ENCODE results near the gene AOPEP.

Gene AOPEP

DNA sequence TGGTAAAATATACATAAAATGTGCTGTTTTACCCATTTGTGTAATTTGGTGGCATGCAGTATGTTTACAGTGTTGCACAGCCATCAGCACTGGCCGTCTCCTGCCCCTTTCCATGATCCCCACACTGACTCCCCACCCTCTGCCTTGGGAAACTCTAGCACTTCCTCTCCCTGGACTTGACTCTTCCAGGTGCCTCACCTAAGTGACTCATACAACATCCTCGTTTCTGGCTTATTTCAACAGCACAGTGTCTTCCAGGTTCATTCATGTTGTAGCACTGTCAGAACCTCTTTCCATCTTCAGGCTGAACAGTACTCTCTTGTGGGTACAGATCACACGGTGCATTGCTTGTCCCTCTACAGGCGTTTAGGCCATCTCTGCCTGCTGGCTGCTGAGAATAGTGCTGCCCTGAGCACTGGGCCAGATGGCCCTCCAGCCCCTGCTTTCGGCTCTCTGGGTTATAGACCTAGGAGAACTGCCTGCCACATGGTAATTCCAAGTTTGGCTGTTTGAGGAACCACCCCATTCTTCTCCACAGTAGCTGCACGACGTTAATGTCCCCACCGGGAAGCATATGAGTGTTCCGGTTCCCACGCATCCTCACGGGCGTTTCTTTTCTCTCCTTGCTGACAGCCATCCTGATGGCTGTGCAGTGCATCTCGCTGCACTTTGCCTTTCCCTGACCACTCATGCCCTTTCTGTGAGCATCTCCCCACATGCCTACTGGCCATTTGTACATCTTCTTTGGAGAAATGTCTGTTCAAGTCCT lies 379.2 kb downstream of the AOPEP start:
- DNase-seq, result no peak

DNA sequence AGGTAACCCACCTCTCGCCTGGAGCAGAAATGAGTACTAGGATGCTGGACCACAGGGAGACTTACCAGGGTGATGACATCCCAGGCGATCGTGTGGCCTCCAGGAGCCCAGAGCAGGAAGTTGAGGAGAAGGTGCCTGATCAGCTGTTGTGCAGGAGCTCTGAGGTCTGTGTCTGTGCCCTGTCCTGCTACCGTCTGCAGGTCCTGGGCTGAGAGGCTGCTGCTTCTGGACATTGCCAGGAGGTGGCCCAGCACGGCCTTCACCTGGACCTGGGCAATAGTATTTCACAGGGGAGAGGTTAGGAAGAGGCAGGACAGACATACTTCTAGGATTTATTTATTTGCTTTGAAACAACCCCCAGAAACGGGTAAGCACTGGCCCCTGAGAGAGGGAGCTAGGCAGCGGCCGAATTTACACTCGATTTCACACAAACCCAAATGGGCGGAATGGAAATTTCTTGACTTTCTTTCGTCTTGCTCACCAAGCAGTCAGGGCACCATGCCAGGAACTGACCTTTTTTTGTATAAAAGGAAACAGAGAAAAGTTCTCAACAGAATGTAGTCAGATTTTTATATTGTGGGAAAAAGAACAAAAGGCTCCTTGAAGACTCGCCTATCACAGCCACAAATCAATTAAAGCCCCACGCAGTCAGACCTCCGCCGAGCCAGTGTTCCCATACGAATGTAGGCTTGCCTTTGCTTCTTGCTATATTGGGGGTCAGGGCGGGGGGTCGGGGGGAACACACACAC lies 380.7 kb downstream of the AOPEP start:
- DNase-seq, result no peak

DNA sequence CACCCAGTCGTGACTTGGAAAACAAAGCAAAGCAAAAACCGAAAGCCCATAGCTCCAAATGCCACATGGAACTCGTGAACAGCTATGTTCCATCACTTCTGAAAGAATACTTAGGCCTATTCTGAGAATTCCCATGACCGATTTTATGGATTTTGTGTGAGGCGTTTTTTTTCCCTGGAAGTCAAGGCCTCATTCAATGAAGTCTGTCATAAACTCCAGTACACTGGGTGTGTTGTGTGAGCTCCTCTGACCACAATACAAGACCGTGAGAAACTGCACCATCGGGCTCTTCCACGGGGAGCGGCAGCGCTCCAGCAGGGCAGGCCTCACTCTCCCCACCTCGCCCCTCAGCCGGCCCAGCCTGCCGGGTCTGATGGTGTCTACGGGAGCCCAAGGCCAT lies 381.5 kb downstream of the AOPEP start:
- no peak for DNase-seq

DNA sequence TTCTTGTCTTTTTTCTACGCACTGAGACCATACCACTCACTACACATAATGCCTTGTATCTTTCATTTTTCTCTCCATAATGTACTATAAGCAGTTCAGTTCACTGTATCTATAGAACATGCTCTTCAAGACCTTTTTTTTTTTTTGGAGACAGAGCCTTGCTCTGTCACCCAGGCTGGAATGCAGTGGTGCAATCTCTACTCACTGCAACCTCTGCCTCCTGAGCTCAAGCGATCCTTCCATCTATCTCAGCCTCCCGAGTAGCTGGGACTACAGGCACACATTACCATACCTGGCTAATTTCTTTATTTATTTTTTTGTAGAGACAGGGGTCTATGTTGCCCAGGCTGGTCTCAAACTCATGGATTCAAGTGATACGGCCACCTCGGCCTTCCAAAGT lies 382.3 kb downstream of the AOPEP start:
- DNase-seq, result no peak

DNA sequence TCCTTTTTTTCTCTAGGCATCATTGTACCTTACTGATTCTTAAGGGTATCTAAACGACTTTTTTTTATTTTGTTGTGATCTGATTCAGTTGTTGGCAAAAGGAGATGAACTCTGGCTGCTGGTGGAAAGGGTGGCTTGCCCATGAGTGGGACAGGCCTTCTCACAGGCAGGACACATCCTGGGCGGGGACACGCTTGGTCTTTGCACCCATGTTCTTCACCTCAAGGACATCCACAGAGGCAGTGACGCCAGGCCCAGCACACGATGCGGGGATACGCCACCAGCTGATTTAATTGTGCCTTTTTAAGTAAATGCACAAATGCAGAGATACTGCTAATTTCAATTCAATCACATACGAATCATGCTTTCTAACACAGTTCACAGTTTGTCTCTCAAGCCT lies 383.0 kb downstream of the AOPEP start:
- DNase-seq, result no peak

DNA sequence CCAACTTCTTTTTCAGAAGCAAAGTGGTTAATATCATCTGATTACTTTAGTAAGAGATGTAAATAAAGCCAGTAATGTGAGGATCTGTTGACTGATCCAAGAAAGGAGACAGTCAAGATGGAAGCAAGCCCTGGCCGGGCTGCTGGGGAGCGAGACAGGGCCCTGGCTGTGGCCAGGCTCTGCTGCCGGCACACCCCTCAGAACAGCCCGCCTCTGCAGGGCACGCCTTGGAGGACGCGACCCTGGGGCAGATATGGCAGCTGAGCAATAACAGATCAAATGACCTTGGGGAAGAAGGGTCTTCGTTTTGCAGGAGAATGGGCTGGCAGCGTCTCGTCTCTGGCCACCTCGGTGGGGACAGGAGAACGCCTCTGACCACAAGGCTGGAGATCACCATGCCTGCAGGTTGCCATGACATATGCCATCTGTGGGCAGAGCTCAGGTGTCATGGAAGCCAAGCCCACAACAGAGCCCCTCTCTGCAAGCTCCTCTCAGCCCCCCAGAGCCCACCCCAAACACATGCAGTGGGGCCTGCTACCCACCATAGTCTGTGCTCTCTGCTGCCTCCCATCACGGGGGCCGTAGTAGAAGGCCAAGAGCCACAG lies 384.5 kb downstream of the AOPEP start:
- no peak for DNase-seq

DNA sequence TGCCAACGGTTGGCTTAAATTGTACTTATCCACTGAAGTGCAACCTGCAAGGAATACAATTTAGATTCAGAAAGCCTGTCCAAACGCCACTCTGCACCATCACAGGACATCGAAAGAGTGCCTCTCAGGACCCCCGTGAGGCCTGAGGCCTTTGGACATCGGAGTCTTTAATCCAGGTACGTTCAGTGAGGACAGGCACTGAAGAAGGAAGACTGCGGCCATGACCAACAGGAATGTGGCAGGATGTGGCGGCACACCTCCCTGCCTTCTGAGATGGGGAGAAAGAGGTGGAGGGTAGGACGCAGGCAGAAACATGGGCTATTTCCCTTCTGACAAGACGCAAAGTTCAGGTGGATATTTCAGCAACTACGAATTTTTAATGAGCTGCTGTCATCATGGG lies 385.2 kb downstream of the AOPEP start:
- no peak for DNase-seq

DNA sequence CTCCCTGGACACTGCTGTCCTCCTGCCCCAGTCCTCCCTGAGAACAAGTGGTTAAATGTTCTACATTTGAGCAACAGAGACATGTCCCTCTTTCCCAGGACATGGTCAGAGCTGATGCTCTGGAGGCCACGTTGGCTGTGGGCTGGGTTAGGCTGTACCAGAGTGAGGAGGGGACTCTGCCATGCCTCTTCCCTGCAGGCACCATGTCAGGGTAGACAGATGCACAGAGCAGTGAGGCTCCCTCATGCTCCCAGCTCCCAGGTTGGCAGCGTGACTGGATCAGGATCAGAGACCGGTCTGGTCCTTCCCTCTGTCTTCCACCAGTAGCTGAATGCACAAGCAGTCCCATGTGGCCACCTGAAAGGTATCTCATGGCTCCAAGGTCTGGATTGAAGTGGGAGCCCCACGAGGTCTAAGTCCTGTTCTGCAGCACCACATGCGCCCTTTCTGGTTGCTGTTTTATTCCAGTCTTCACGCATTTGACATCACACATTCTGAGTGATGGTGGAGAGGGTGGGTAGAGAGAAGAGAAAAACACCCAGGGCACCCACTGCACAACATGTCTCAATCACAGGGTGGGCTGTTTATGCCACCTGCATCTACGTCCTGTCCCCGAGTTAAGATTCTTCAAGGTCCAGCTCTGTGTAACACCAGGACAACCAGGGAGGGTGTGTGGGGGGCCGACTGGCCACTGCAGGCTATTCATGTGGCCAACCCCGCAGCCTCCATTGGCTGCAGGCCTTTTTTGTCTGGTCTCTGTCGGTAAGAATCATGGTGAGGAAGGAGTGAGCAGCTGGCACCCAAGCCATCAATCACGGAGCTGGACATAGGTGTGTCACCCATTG lies 386.2 kb downstream of the AOPEP start:
- no peak for DNase-seq

DNA sequence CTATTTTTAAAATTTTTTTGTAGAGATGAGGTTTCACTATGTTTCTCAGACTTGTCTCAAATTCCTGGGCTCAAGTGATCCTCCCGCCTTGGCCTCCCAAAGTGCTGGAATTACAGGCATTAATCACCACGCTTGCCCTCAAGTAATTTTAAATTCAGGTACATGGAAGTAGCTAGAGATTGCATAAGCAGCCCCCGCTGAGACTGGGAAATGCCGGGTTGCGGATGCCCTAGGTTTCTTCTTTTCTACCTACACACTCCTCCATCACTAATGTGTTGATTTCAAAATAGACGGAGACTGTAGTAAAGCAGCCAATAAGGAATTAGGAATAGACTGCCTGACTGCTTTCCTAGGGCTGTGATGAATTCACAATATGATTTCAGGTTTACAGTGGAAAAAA lies 388.6 kb downstream of the AOPEP start:
- no peak for DNase-seq

DNA sequence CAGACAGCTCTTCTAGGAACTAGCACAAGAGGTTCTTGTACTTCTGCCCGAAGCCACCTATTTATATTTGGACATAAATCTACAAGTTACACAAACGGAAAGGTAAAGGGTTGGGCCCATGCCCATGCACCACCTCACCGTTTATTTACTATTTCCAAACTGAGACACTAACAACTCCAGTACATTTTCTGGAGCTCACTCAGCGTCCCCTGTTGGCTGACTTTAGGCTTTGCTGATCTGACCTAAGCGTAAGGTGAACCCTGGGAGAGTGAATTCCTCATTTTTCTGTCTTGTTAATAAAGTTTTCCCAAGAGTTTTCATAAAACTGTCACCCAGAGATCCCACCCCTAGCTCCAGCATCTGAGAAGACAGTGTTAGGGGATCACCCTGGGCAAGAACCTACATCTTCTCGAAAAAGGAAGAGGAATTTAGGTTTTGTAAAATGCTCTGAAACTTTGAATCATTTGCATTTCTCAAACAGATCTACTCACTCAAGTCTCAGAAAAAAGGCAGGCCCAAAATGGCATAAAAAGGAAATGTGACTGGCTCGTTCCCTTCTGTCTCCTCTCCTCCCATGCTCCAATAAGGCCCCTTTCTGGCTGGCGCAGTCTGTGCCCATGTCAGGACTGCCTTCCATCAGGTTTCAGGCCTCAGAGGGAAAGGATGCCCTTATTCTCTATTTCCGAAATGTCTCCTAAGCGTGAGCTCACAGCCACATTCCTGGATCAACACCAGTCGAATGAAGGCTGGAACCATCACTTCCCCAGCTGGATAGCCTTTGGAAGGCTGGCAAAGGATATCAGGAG lies 389.7 kb downstream of the AOPEP start:
- no peak for DNase-seq

DNA sequence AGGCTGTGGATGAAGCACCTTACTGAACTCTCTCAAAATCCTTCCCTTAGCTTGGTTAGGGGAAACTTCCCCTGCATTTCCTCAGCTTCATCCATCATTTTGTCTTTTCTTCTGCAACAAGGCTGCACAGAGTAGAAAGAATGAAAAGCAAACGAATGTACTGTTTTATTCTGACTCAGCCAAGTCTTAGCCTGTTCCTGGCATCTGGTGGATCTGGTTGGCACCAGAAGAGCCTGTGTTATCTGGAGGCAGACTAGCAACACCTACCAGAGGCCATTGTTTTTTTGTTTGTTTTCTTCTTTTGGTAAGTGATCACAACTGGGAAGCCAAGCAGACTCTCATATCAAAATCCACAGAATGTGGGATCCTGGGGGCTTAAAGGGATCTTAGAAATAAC lies 390.3 kb downstream of the AOPEP start:
- DNase-seq, result no peak

DNA sequence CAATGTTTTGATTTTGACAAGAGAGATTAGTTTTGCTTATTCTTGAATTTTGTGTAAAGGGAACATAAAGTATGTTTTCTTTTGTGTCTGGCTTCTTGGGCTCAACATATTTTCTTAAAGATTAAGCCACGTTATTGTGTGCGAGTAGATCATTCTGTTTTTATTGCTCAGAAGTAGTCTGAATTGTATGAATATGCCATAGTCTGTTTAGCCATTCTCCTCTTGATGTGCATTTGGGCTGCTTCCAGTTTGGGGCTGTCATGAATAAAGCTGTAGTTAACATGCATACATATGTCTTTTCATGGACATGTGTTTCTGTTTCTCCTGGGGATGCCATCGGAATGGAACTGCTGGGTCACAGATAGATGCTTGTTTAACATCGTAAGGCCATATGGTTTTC lies 392.1 kb downstream of the AOPEP start:
- DNase-seq, result no peak

DNA sequence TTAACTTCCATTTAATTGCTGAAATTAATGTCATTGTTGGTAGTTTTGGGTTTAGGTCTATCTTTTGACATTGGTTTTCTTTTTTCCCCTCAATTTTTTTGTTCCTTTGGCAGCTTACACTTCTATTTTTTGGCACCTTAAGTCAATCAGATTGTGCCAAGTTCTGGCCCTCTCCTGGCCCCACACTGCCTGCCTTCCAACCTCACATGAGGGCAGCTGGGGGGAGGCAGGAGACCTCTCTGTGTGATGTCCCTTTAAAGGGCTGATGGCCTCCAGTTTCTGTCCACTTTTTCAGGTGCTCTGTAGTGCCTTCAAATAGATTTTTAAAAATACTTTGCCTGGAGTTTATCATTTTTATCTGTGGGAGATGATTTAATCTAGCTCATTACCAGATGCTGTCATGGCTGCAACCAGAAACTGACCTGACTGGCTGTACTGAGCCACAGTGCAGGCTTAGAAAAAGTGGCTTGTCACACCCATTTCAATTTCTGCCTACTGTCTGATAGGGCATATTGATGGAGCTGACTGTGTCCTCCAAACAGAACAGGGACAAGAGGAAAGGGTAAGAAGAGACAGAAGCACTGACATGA lies 394.4 kb downstream of the AOPEP start:
- DNase-seq, result no peak

DNA sequence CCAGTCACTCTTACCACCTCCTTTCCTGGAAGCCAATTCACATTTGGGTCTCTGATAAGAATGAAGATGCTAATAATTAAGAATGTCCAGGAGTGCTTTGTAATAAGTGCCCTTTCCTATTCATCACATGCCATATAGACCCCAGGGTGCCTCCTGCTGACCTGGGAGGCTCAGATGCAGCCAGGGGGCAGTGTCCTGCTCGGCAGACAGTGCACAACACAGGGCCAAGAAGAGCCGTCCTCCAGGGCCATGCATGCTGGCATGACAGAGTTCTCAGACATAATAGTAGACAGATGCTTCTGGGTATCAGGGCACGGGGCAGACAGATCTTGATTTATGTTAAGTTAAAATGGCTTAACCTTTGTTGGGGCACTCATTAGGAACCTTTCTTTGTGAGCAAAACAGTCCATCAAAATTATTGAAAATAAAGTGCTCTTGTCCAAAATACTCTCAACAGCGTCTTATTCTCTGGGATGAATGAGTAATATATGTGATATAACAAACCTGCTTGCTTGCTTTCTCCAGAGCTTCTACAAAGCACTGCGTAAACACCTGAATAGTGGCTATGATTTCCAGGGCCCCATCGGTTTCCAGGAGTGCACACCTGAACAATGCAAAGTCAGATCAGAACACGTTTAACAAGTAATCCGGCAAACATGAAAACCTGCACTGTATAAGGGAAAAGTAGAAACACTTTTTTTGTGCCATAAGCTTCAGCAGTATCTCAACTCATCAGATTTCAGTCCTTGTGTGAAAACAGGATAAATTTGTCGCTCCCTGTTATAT lies 398.3 kb downstream of the AOPEP start:
- no peak for DNase-seq

DNA sequence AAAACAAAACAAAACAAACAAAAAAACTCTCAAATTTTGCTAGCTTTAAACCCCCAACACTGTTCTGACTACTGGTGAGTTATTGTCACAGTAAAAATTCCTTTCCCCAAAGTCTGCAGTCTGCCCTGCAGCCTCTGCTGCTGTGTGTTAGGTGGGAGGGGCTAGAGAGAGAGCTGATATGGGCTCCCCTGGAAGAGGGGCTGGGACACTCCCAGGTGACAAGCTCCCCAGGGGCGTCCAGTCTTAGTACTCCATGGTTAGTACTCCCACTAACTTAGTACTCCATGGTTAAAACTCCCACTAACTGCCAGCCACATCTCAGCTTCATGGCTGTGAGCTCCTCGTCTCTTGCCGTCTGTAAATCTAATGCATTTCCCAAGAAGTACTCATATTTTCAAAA lies 399.2 kb downstream of the AOPEP start:
- no peak for DNase-seq

DNA sequence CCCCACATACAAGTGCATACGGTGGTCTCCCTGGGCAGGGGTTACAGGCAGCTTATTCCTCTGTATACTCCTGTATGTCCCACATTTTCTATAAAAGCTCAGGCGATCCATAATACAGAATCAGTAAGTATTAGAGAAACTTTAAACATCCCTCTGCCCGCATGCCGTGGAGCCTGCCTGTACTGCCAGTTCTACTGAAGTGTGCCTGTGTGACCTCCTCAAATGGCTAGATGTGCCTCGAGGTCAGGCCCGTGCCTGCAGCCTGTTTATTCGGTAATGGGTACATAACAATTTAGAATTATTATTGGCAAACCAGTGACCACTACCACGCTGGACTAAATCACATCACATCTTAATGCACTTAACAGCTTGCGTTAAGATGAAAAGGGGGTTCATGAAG lies 400.2 kb downstream of the AOPEP start:
- DNase-seq, result no peak

DNA sequence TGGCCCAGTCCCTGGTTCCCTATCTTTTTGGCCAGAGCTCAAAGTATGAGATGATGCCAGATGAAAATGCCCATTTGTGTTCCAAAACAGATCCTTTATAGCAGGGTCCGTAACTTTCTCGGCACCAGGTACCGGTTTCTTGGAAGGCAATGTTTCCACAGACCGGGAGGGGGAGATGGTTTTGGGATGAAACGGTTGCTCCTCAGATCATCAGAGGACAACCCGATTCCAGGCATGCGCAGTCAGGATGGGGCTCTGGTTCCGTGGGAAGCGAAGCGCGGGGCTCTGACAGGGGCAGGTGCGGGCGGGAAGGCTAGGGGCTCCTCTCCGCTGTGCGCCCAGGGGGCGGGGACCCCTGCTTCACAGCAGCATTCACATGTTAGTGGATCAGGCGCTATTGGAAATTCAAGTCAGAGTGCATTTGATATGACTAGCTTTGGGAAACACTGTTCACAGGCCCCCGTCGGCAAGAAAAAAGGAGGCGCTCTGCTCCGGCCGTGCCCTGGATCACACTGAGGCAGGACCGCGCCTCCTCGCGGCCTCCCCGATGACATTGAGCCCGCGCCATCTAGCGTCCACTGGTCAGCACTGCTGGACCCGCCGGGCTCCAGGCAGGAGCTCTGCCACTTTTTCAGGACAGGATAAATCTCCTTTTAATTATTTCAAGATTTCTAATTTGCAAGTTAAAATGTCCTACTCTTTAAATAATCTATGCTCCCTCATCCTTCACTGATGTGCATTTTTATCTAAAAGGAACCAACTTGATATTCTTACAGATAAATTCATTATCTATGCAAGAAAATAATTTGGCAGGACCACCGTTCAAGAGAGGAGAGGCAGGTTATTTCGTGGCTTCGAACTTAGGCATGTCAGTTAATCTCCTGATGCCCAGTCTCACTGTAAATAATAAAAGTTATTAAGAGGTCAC lies 401.0 kb downstream of the AOPEP start:
- DNase-seq, result peak; percentile 20 to 52 (median 40)

DNA sequence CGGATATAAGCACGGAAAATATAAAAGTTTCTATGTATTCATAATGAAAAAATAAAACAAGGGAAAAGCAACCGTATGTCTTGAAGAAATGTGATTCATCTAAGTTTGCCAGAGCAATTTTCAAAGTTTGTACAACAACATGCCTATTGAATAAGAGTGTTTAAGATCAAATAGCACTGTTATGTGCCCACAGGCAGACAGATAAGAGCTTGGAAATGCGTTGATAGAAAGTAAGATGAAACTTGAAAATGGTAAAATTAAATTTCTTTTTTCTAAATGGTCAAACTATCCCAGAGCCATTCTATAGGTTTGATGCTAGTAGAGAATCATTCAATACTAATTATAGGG lies 401.7 kb downstream of the AOPEP start:
- no peak for DNase-seq

DNA sequence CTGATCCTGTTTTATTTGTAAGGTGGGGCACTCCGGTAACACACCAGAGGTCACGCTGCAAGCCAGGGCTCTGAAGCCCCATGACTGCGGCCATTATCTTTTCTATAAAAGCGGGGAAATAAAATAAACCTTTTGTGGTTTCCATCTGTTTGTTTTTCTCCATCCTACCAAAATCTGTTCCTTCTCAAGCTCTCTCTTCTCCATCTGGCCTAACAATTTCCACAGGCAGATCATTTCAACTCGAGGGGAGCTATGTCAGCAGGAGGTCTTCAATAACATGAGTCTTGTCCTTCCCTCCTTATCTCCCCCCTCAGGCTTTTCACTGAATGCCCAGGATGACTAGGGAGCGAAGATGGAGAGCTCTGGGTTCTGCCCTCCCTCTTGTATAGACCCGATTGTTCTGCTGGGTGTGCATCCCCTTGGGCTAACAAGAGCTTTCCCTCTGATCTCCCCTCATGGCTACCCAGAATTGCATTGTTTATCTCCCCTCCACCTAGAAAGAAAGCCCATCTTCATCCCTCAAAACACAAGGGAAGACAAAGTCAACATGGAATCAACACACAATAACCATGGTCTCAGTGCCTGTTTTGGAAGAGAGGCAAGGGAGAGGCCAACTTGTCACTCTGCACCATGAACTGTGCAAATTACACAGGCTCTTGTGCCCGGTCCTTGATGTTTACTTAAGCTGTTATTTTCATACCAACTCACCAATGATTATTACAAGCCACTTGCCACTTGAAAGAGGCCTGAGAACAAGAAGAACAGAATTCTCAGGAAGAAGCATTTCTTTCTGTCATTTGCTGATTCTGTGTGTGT lies 403.2 kb downstream of the AOPEP start:
- no peak for DNase-seq
